Suprapubic skin (tissue), 3 donors: ENCODE data around the gene KCNIP4.

ENCODE experiments used
- POLR2AphosphoS5 ChIP-seq, 3 donors: sonication (generic); formaldehyde crosslinking; IDR thresholded peaks; one replicate each; pipeline ENCODE4 v1.6.1; 2017; ENCODE audit warnings: antibody characterized with exemption in 3 of 3
- TF ChIP-seq, protein P1 (sequence below), 2 donors: fragments of 200-600 bp in 1 of 2; fragments of 450-650 bp in 1 of 2; sonication (generic) in 1 of 2; IDR thresholded peaks; one replicate each; pipeline ENCODE4 v1.5.1; 2016 to 2019; ENCODE audit warnings: antibody characterized with exemption in 2 of 2, mild to moderate bottlenecking in 1 of 2, moderate library complexity in 1 of 2

DNA sequence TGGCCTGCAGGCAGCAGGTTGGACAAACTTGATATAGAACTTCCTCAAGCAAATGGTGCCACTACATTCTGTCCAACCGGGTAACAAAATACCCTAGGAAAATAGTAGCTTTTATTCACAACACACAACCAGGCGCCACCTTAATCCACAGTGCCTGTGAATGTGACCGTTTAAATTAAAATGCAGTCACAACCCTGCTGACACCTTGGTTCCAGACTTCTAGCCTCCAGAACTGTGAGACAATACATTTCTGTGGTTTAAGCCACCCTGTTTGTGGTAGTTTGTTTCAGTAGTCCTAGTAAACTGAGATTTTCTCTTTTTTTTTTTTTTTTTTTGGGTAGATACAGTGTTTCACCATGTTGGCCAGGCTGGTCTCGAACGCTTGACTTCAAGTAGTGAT lies 672.5 kb downstream of the KCNIP4 start:
- TF ChIP-seq, protein P1, sequence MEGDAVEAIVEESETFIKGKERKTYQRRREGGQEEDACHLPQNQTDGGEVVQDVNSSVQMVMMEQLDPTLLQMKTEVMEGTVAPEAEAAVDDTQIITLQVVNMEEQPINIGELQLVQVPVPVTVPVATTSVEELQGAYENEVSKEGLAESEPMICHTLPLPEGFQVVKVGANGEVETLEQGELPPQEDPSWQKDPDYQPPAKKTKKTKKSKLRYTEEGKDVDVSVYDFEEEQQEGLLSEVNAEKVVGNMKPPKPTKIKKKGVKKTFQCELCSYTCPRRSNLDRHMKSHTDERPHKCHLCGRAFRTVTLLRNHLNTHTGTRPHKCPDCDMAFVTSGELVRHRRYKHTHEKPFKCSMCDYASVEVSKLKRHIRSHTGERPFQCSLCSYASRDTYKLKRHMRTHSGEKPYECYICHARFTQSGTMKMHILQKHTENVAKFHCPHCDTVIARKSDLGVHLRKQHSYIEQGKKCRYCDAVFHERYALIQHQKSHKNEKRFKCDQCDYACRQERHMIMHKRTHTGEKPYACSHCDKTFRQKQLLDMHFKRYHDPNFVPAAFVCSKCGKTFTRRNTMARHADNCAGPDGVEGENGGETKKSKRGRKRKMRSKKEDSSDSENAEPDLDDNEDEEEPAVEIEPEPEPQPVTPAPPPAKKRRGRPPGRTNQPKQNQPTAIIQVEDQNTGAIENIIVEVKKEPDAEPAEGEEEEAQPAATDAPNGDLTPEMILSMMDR (IDR thresholded peaks at IDR 0.05), result no peak
- no peak for TF ChIP-seq POLR2AphosphoS5 (IDR thresholded peaks at IDR 0.05)
